PC-3 (cell line): ENCODE measurements around the gene BRD3. TPM values are rescaled to one million over a fixed set of nuclear protein-coding genes. Genes with fewer than 3 reads are reported as not detected.

Experiments
- ATAC-seq: fragments of 200-7000 bp; cut with Tn5 transposase; 2 replicates; pipeline ENCODE4 v1.9.1; 2020; ENCODE audit warnings: mild to moderate bottlenecking, moderate library complexity
- BruUV-seq: library from RNA; stranded (reverse); fragments of 400-500 nt; replicated peaks from 2 replicates; lab custom pipeline; 2021; lab: Mats Ljungman, UMichigan
- CTCF ChIA-PET: fragments of 300-600 bp; sonication (Branson Sonifier 250); formaldehyde crosslinking; loops from one replicate; lab custom pipeline; 2022; ENCODE audit warnings: antibody characterized with exemption; lab: Charles Lee
- POLR2A ChIA-PET: fragments of 300-600 bp; sonication (Branson Sonifier 250); formaldehyde crosslinking; loops from one replicate; lab custom pipeline; 2022; ENCODE audit warnings: antibody characterized with exemption; ENCODE audit not compliant: unreplicated experiment; lab: Charles Lee
- DNase-seq: peaks from one replicate; pipeline ENCODE4 v3.0.0-alpha.2; 2015
- H2AFZ ChIP-seq: fragments of 300-600 bp; sonication (generic); 2 replicates; pipeline ENCODE4 v1.6.0; 2016; ENCODE audit warnings: antibody characterized with exemption, low read length
- H3F3A ChIP-seq: fragments of 300-600 bp; sonication (generic); one replicate; pipeline ENCODE4 v1.6.0; 2017; ENCODE audit warnings: antibody characterized with exemption, low read length, control low read depth, mild to moderate bottlenecking; ENCODE audit not compliant: unreplicated experiment
- H3K27ac ChIP-seq: fragments of 300-600 bp; sonication (generic); 2 replicates; pipeline ENCODE4 v1.5.1; 2016; ENCODE audit warnings: mild to moderate bottlenecking, low read length
- H3K27me3 ChIP-seq: fragments of 300-600 bp; sonication (generic); 2 replicates; pipeline ENCODE4 v1.6.1; 2016; ENCODE audit warnings: low read length, mixed read lengths
- H3K36me3 ChIP-seq: fragments of 300-600 bp; sonication (generic); 2 replicates; pipeline ENCODE4 v1.6.1; 2016; ENCODE audit warnings: low read depth, mixed run types, low read length, mixed read lengths
- H3K4me1 ChIP-seq: fragments of 300-600 bp; sonication (generic); 2 replicates; pipeline ENCODE4 v1.5.1; 2016; ENCODE audit warnings: low read length; ENCODE audit not compliant: insufficient read depth
- H3K4me2 ChIP-seq: fragments of 300-600 bp; sonication (generic); 2 replicates; pipeline ENCODE4 v1.6.0; 2016; ENCODE audit warnings: low read length
- H3K4me3 ChIP-seq: fragments of 300-600 bp; sonication (generic); 2 replicates; pipeline ENCODE4 v1.5.1; 2016; ENCODE audit warnings: mild to moderate bottlenecking, low read length, mixed read lengths
- H3K79me2 ChIP-seq: fragments of 300-600 bp; sonication (generic); 2 replicates; pipeline ENCODE4 v1.6.1; 2017; ENCODE audit warnings: low read length, mixed read lengths
- H3K9ac ChIP-seq: fragments of 300-600 bp; sonication (generic); 2 replicates; pipeline ENCODE4 v1.6.0; 2016; ENCODE audit warnings: mild to moderate bottlenecking, low read length
- H3K9me2 ChIP-seq: fragments of 300-600 bp; sonication (generic); replicated peaks from 2 replicates; pipeline ENCODE4 v1.6.1; 2016; ENCODE audit warnings: mixed run types, low read length, mixed read lengths
- H3K9me3 ChIP-seq: fragments of 300-600 bp; sonication (generic); 2 replicates; pipeline ENCODE4 v1.6.1; 2016; ENCODE audit warnings: low read length, mixed read lengths
- H4K20me1 ChIP-seq: fragments of 300-600 bp; sonication (generic); 2 replicates; pipeline ENCODE4 v1.6.1; 2016; ENCODE audit warnings: low read length, mixed read lengths
- EZH2 ChIP-seq: fragments of 300-600 bp; sonication (generic); IDR thresholded peaks from one replicate; pipeline ENCODE4 v1.6.1; 2017; ENCODE audit warnings: antibody characterized with exemption, mild to moderate bottlenecking, low read length; ENCODE audit not compliant: unreplicated experiment
- EZH2phosphoT487 ChIP-seq: fragments of 300-600 bp; sonication (generic); IDR thresholded peaks from 2 replicates; pipeline ENCODE4 v1.6.1; 2018; ENCODE audit warnings: mild to moderate bottlenecking, antibody characterized with exemption, low read length, borderline replicate concordance
- intact Hi-C: fragments of 100-400 bp; cut with micrococcal nuclease; formaldehyde crosslinking; loops from 2 replicates; pipeline ENCODE4 v1.9.0; 2023
- total RNA-seq: library from RNA; depleted of rRNA; stranded (reverse); fragments of >200 nt; gene quantifications from 2 replicates; pipeline ENCODE4 v1.2.3, GENCODE V29; 2014
- TF ChIP-seq, protein P1 (sequence below): fragments of 300-600 bp; sonication (generic); conservative IDR thresholded peaks from 2 replicates; pipeline ENCODE4 v1.5.1; 2017; ENCODE audit warnings: antibody characterized with exemption, low read depth, mild to moderate bottlenecking, low read length

Gene BRD3
- total RNA-seq, 1 experiment from 2014 or later, result 5.5 TPM

DNA sequence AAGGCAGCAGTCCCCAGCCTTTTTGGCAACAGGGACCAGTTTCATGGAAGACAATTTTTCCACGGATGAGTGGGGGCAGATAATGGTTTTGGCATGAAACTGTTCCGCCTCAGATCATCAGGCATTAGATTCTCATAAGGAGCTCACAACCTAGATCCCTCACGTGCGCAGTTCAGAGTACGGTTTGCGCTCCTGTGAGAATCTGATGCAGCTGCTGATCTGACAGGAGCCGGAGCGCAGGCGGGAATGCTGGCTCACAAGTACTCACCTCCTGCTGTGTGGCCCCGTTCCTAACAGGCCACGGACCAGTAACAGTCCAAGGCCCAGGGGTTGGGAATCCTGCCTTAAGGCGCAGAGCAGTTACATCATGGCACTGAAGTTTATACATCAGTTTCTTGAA is 3.3 kb upstream of the BRD3 start:
- Histone ChIP-seq H3K27me3 (no peaks in the 10 kb centered on the region; the same call in 1 of the 2 replicates), H3K4me1 (peaks cover 3% of the 10 kb centered on the region; the same call in 1 of the 2 replicates), H2AFZ (no peak overlapping the region), H3K36me3 (no peaks in the 10 kb centered on the region), H3K4me3 (no peak overlapping the region), H3K79me2 (peaks cover 10% of the 10 kb centered on the region), H3K9me2 (no peaks in the 10 kb centered on the region), H3F3A (no peaks in the 10 kb centered on the region), H3K9ac (no peak overlapping the region), H3K9me3 (no peaks in the 10 kb centered on the region), H4K20me1 (no peaks in the 10 kb centered on the region), H3K4me2 (no peak overlapping the region), H3K27ac (no peak overlapping the region)
- CTCF ChIA-PET, result no interaction called here
- intact Hi-C loops, result no loop called here
- no peak for ATAC-seq
- POLR2A ChIA-PET, result no interaction called here
- no peak for DNase-seq
- TF ChIP-seq EZH2 (no peak), EZH2phosphoT487 (no peak)
- TF ChIP-seq, protein P1, sequence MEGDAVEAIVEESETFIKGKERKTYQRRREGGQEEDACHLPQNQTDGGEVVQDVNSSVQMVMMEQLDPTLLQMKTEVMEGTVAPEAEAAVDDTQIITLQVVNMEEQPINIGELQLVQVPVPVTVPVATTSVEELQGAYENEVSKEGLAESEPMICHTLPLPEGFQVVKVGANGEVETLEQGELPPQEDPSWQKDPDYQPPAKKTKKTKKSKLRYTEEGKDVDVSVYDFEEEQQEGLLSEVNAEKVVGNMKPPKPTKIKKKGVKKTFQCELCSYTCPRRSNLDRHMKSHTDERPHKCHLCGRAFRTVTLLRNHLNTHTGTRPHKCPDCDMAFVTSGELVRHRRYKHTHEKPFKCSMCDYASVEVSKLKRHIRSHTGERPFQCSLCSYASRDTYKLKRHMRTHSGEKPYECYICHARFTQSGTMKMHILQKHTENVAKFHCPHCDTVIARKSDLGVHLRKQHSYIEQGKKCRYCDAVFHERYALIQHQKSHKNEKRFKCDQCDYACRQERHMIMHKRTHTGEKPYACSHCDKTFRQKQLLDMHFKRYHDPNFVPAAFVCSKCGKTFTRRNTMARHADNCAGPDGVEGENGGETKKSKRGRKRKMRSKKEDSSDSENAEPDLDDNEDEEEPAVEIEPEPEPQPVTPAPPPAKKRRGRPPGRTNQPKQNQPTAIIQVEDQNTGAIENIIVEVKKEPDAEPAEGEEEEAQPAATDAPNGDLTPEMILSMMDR, result no peak
- BruUV-seq, result no TSS peak

DNA sequence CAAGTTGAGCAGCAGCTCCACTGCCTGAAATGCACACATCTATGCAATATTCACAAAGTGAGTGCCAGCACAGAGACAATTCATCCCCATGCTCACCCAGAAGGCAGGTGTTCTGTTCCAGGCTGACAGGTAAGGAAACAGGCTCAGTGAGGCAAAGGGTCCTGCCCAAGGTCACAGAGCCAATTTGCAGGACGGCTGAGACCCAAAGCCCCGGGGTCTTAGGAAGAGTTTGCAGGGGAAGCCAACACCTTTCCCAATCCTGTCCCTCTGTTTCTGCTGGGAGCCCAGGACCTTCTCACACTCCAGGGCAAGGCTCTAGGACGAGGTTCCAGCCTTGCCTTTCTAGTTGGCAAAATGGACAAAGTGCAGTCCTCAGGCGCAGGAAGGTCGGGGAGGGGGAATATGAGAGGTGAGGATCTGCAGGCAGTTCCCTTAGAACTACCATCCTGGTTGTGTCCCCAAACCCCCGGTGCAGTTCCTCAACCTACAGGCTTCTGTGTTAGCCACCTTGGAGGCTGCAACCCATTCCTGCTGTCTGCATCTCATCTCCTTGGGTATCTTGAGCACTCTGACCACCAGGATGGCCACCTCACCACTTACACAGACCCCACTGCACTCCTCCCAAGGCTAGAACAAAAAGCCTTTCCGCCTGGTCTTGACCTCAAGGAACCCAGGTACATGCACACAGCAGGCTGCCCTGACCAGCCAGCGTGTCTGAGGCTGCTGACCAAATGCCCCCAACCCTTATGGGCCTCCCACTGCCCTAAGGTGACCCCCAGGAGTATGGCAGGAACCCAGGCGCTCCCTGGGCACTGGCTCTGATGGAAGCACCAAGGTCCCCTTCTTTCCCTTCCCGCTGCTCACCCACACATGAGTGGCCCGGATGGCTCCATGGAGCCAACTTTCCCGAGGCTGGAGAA is 1.9 kb upstream of the BRD3 start:
- Histone ChIP-seq H2AFZ (peak overlapping the region; percentile 91; the same call in 1 of the 2 replicates), H3K4me1 (peaks cover 9% of the 10 kb centered on the region; the same call in 1 of the 2 replicates), H3K9ac (no peak overlapping the region), H3K27ac (no peak overlapping the region), H3F3A (no peaks in the 10 kb centered on the region), H3K9me3 (no peaks in the 10 kb centered on the region), H3K36me3 (no peaks in the 10 kb centered on the region), H4K20me1 (no peaks in the 10 kb centered on the region), H3K9me2 (no peaks in the 10 kb centered on the region), H3K27me3 (no peaks in the 10 kb centered on the region; the same call in 1 of the 2 replicates), H3K4me3 (peak overlapping the region; percentile 84; the same call in 1 of the 2 replicates), H3K79me2 (peaks cover 25% of the 10 kb centered on the region), H3K4me2 (peak overlapping the region; percentile 94)
- ChIA-PET POLR2A (no interaction called here), CTCF (no interaction called here)
- no TSS peak for BruUV-seq
- intact Hi-C loops, result loop anchor here (2.0 to 5.0 kb wide), 2 partner anchors 45 to 68 kb away; partner anchors contain the start of genes BRD3OS and WDR5
- TF ChIP-seq EZH2, result no peak
- TF ChIP-seq, protein P1, result no peak
- no peak for TF ChIP-seq EZH2phosphoT487
- DNase-seq (no peak), ATAC-seq (no peak)
